Measurements from ENCODE around the gene RMND5A. TPM values are rescaled to one million over a fixed set of nuclear protein-coding genes. Genes with fewer than 3 reads are reported as not detected.
"Not testable (repeated sequence)": the region's sequence is repeated elsewhere in the genome, so short reads cannot be mapped to it uniquely, and the experiment has no call there.

RMND5A gene
- total RNA-seq, 1 donor from 2014 or later, result 40.1 TPM

DNA sequence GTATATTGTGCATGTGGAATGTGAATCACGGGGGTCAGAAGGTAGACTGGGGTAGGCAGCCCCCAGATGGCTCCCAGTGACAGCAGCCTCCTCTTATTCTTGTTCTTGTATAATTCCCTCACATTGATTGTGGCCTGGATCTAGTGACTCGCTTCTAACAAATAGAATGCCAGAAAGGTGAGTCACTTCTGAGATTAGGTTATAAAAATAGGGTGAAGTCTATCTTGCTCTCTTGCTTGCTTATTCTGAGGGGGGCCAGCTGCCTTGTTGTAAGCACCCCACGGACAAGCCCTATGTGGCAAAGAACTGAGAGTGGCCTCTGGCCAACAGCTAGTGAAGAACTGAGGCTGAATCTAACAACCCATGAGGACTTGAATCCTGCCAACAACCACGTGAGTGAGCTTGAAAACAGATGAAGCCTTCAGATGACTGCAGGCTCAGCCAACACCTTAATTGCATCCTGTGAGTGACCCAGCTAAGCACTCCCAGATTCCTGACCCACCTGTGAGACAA lies 15.6 kb upstream of the RMND5A start:
- peak overlapping the region; percentile 22 for H3K27ac Mint-ChIP-seq (ENCODE audit: unreplicated experiment)
- TF ChIP-seq, protein P1, sequence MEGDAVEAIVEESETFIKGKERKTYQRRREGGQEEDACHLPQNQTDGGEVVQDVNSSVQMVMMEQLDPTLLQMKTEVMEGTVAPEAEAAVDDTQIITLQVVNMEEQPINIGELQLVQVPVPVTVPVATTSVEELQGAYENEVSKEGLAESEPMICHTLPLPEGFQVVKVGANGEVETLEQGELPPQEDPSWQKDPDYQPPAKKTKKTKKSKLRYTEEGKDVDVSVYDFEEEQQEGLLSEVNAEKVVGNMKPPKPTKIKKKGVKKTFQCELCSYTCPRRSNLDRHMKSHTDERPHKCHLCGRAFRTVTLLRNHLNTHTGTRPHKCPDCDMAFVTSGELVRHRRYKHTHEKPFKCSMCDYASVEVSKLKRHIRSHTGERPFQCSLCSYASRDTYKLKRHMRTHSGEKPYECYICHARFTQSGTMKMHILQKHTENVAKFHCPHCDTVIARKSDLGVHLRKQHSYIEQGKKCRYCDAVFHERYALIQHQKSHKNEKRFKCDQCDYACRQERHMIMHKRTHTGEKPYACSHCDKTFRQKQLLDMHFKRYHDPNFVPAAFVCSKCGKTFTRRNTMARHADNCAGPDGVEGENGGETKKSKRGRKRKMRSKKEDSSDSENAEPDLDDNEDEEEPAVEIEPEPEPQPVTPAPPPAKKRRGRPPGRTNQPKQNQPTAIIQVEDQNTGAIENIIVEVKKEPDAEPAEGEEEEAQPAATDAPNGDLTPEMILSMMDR (conservative IDR thresholded peaks at IDR 0.05), result no peak
- peaks cover 10% of the 10 kb centered on the region for H3K9me3 Mint-ChIP-seq
- no peaks in the 10 kb centered on the region for H3K27me3 Mint-ChIP-seq (ENCODE audit: low read depth)
- DNase-seq (ENCODE audit: low read depth, low spot score), result no peak
- H3K4me3 Mint-ChIP-seq, result no peak overlapping the region
- peaks cover 17% of the 10 kb centered on the region for H3K4me1 Mint-ChIP-seq
- peaks cover 9% of the 10 kb centered on the region for H3K36me3 Mint-ChIP-seq (ENCODE audit: low read depth)

DNA sequence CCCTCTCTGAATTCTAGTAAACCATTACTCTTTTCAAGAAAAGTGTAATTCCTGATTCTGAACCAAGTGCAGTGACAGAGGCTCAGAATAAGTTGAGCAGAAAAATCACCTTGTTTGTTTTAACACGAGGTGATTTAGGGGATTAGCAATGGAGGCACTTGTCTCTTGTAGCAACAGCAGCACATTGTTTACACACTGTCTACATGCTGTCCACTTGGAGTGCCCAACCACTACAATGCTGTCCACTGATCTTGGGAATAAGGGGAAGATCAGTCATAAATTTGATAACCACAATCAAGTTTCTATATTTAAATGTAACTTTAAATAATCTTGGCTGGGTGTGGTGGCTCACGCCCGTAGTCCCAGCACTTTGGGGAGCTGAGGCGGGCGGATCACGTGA lies 13.9 kb upstream of the RMND5A start:
- peaks cover 11% of the 10 kb centered on the region for H3K36me3 Mint-ChIP-seq (ENCODE audit: low read depth)
- no peak overlapping the region for H3K4me3 Mint-ChIP-seq
- no peaks in the 10 kb centered on the region for H3K27me3 Mint-ChIP-seq (ENCODE audit: low read depth)
- H3K27ac Mint-ChIP-seq (ENCODE audit: unreplicated experiment), result no peak overlapping the region
- TF ChIP-seq, protein P1 (conservative IDR thresholded peaks at IDR 0.05), result no peak
- H3K4me1 Mint-ChIP-seq, result peaks cover 17% of the 10 kb centered on the region
- H3K9me3 Mint-ChIP-seq, result peaks cover 10% of the 10 kb centered on the region
- no peak for DNase-seq (ENCODE audit: low read depth, low spot score)

DNA sequence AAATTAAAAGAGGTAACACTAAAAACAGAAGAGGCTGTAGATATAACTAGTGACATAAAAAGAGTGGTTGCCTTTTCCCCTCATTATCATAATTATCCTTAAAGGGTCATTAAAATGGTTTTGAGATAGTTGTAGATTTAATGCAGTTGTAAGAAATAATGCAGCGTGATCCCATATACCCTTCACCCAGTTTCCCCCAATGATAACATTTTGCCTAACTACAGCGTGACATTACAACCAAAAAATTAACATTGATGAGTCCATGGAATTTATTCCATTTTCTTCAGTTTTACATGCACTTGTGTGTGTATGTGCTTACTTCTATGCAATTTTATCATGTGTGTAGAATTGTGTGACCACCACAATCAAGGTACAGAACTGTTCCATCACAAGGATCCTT lies 13.2 kb upstream of the RMND5A start:
- Mint-ChIP-seq H3K4me3 (no peak overlapping the region), H3K36me3 (ENCODE audit: low read depth) (peaks cover 11% of the 10 kb centered on the region), H3K27ac (ENCODE audit: unreplicated experiment) (no peak overlapping the region), H3K9me3 (peaks cover 10% of the 10 kb centered on the region), H3K4me1 (peaks cover 17% of the 10 kb centered on the region), H3K27me3 (ENCODE audit: low read depth) (no peaks in the 10 kb centered on the region)
- no peak for DNase-seq (ENCODE audit: low read depth, low spot score)
- TF ChIP-seq, protein P1 (conservative IDR thresholded peaks at IDR 0.05), result no peak

DNA sequence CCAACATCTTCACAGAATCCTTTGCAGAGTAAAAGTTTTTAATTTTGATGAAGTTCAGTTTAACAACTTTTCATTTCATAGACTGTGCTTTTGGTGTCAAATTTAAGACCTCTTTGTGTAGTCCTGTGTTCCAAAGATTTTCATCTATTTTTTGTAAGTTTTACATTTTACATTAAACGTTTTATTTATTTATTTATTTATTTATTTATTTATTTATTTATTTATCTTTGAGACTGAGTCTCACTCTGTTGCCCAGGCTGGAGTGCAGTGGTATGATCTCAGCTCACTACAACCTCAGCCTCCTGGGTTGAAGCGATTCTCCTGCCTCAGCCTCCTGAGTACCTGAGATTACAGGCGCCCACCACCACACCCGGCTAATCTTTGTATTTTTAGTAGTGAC lies 12.0 kb upstream of the RMND5A start:
- not testable (repeated sequence) for H3K4me3 Mint-ChIP-seq; H3K27ac Mint-ChIP-seq (ENCODE audit: unreplicated experiment); DNase-seq (ENCODE audit: low read depth, low spot score); H3K27me3 Mint-ChIP-seq (ENCODE audit: low read depth)
- H3K9me3 Mint-ChIP-seq, result peaks cover 10% of the 10 kb centered on the region
- H3K36me3 Mint-ChIP-seq (ENCODE audit: low read depth), result peaks cover 11% of the 10 kb centered on the region
- peaks cover 17% of the 10 kb centered on the region for H3K4me1 Mint-ChIP-seq

DNA sequence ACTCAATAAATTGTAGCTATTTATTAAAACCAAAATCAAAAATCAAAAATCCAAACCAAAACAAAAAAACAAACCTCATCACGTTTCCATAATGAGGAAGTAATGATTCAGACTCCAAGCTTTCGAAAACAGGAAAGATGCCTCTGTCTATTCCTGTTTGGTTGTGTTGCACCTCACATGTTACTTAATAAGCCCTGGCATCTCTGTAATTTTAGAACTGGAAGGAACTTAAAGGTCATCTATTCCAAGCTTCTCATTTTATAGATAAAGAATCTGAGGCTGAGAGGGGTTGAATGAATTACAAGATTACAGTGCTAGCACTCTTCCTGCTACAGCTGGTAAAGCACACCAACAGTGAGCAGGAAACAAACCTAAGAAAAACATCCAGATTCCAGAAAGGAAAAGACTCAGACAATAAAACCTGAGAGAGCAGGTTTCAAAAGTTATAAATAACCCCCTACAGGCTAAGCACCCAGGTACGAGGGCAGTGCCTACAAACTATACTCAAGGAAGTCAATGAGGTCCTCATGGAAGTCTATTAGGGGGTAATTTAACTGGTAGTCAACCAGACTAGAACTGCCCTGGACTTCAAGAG lies 5.4 kb upstream of the RMND5A start:
- not testable (repeated sequence) for H3K27ac Mint-ChIP-seq (ENCODE audit: unreplicated experiment); H3K4me1 Mint-ChIP-seq; H3K4me3 Mint-ChIP-seq; H3K36me3 Mint-ChIP-seq (ENCODE audit: low read depth); DNase-seq (ENCODE audit: low read depth, low spot score); H3K9me3 Mint-ChIP-seq; H3K27me3 Mint-ChIP-seq (ENCODE audit: low read depth)

DNA sequence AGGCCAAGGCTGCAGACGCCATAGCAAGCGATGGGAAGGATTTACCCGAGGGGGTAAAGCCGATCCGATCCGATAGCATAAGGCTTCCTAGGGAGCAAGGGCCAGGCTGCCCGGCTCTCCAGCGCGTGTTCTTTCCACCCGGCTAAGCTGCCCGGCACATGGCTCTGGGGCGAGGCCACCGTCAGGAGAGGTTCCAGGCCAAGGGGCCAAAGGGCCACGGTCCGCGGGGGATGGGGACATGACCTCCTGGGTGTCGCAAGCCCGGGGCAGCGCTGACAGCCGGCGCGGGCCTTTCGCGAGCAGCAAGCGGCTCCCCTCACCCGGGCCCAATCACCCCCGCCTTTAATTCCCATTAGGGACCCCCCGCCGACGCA lies 841 bp upstream of the RMND5A start:
- H3K36me3 Mint-ChIP-seq (ENCODE audit: low read depth); H3K27me3 Mint-ChIP-seq (ENCODE audit: low read depth); H3K4me3 Mint-ChIP-seq; H3K9me3 Mint-ChIP-seq; DNase-seq (ENCODE audit: low read depth, low spot score); H3K4me1 Mint-ChIP-seq; H3K27ac Mint-ChIP-seq (ENCODE audit: unreplicated experiment): not testable (repeated sequence)

DNA sequence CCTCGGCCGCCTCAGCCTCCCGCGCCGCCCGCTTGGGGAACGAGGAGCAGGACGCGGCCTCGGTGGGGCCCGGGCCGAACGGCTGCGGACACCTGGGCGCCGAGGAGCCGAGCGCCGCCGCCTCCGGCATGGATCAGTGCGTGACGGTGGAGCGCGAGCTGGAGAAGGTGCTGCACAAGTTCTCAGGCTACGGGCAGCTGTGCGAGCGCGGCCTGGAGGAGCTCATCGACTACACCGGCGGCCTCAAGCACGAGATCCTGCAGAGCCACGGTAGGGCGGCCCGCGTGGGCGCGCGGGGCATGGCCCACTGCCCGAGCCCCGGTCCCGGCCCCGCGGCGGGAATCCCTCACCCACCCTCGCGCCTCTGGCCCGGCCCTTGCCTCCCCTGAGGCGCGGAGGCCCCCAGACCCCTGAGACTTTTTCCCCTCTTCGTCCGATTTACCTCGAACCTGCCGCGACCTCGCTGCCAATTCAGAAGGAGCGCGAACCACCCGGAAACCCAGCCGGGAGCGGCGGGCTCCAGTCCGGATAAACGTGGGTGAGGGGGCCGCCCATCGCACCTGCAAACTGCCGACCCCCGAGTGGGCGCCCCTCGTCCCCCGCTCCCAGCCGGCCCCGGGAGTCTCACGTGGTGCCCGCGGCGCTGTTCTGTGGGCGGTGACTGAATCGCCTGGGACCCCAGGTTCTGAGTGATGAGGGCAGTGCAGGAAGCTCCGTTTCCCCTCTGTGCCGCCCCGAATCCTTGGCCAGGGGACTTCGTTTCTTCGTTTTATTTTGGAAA lies 639 bp downstream of the RMND5A start:
- not testable (repeated sequence) for H3K27ac Mint-ChIP-seq (ENCODE audit: unreplicated experiment); H3K4me1 Mint-ChIP-seq; H3K9me3 Mint-ChIP-seq; H3K27me3 Mint-ChIP-seq (ENCODE audit: low read depth); H3K36me3 Mint-ChIP-seq (ENCODE audit: low read depth)
- H3K4me3 Mint-ChIP-seq, result peak overlapping the region; percentile 86
- peak; percentile 25 for DNase-seq (ENCODE audit: low read depth, low spot score)

DNA sequence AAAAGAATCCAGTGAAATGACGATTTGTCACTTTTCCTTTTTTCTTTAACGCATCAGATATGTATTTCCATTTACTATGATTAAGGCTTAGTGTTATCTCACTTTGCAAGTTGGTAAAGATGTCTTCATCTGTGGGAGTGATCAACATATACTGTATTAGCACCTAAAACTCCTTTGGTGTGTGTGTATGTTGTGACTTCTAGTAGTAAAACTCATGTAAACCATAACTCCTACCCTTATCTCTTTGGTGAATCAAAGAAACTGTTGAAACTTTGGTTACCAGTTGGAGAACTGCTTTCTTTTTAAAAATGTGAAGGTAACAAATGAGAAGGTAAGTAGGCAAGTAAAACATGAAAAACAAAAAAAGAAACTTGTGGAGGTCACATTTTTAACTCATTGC lies 5.6 kb downstream of the RMND5A start:
- not testable (repeated sequence) for H3K36me3 Mint-ChIP-seq (ENCODE audit: low read depth); H3K27ac Mint-ChIP-seq (ENCODE audit: unreplicated experiment); H3K4me3 Mint-ChIP-seq; H3K9me3 Mint-ChIP-seq; DNase-seq (ENCODE audit: low read depth, low spot score); H3K4me1 Mint-ChIP-seq; H3K27me3 Mint-ChIP-seq (ENCODE audit: low read depth)

DNA sequence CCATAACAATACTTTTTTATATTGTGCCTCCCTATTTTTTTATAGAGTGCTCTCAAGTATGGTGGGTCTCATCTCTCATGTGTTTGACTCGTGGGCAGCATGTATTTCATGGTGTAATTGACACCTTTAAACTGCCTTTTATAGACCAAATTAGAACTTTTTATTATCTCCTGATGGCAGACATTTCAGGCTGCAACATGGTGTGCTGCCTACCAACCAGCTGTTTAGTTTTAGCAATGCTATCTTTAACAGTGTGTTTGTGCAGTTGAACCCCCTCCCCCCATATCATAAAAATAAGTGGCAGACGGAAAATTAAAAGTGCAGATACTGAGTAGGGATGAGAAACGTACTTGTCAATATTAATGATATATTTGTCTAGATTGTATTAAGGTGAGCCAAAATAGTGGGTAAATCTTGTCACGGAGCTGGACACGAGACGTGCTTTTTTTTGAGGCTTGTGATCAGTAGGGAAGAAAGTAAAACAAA lies 12.0 kb downstream of the RMND5A start:
- not testable (repeated sequence) for H3K36me3 Mint-ChIP-seq (ENCODE audit: low read depth); H3K4me1 Mint-ChIP-seq; DNase-seq (ENCODE audit: low read depth, low spot score); H3K27ac Mint-ChIP-seq (ENCODE audit: unreplicated experiment); H3K27me3 Mint-ChIP-seq (ENCODE audit: low read depth); H3K4me3 Mint-ChIP-seq; H3K9me3 Mint-ChIP-seq

DNA sequence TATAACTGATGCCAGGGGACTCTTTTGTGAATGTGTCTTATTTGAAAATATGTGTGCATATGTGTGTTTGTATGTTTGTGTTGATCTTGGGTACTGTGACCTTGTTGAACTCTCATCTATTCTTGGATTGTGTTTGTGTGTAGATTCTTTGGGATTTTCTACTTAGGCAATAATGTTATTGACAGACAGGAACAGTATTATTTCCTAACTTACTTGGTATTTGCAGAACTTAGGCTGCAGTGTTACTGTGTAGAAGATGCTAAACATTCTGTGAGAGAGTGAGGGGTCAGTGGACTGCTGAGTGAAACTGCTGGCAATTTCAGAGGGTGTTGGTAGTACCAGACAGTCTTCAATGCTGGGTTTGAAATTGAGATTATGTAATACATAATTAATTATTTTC lies 12.7 kb downstream of the RMND5A start:
- H3K27ac Mint-ChIP-seq (ENCODE audit: unreplicated experiment); H3K4me3 Mint-ChIP-seq; H3K36me3 Mint-ChIP-seq (ENCODE audit: low read depth); H3K27me3 Mint-ChIP-seq (ENCODE audit: low read depth); DNase-seq (ENCODE audit: low read depth, low spot score); H3K4me1 Mint-ChIP-seq; H3K9me3 Mint-ChIP-seq: not testable (repeated sequence)

DNA sequence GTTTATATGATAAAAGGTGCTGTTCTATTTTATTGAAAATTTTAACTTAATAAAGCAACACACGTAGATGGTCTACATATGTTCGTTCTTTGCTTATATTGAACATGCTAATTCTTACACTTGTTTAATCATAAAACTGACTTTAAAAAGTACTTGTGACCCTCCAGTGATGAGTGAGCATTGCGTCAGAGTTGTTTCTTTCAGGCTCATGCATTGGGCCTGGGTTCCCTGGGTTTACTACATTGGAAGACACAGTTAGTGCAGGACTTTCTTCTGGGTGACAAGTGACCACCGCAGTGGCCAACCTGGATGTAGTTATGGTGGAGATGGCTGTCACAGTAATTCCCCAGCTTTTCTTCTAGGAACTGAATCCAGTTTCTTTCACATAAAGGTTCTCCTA lies 13.4 kb downstream of the RMND5A start:
- not testable (repeated sequence) for H3K4me3 Mint-ChIP-seq; H3K27ac Mint-ChIP-seq (ENCODE audit: unreplicated experiment); H3K4me1 Mint-ChIP-seq; H3K27me3 Mint-ChIP-seq (ENCODE audit: low read depth); H3K9me3 Mint-ChIP-seq; DNase-seq (ENCODE audit: low read depth, low spot score); H3K36me3 Mint-ChIP-seq (ENCODE audit: low read depth)

Data from neural crest cell (in vitro differentiated cells).